Right lobe of liver (tissue), 4 donors: ENCODE measurements around the gene SSBP3.

Source experiments
- POLR2A ChIP-seq: fragments of 450-650 bp; IDR thresholded peaks from one replicate; pipeline ENCODE4 v1.6.1; 2017; ENCODE audit warnings: antibody characterized with exemption, mild to moderate bottlenecking
- TF ChIP-seq, protein P1 (sequence below), 4 donors: fragments of 200-600 bp in 3 of 4; fragments of 450-650 bp in 1 of 4; IDR thresholded peaks; one replicate each; pipeline versions ENCODE4 v1.5.1 to v1.8.0; 2016 to 2022; ENCODE audit warnings: antibody characterized with exemption in 4 of 4, mild to moderate bottlenecking in 2 of 4
- donor health status: DM: no; HTN: no; CAD: no.
- donor health status: DM: no; HTN: no; CAD: no.
- donor health status: DM: no; HTN: yes; CAD: no.

DNA sequence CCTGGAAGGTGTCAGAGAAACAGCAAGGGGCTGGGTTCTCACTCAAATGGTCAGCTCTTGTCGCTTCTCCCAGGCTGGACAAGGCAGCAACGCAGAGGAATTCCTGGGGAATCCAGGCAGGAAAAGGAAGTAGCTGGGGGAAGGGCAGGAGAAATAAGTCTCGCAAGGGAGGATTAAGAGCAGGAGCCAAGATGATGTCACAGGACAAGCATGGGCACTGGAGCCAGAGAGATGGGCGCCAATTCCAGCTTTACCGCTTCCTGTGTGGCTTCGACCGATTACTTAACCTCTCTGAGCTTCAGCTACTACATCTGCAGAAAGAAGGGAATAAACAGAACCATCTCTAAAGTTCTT, 70.5 kb downstream of the SSBP3 start:
- TF ChIP-seq, protein P1, sequence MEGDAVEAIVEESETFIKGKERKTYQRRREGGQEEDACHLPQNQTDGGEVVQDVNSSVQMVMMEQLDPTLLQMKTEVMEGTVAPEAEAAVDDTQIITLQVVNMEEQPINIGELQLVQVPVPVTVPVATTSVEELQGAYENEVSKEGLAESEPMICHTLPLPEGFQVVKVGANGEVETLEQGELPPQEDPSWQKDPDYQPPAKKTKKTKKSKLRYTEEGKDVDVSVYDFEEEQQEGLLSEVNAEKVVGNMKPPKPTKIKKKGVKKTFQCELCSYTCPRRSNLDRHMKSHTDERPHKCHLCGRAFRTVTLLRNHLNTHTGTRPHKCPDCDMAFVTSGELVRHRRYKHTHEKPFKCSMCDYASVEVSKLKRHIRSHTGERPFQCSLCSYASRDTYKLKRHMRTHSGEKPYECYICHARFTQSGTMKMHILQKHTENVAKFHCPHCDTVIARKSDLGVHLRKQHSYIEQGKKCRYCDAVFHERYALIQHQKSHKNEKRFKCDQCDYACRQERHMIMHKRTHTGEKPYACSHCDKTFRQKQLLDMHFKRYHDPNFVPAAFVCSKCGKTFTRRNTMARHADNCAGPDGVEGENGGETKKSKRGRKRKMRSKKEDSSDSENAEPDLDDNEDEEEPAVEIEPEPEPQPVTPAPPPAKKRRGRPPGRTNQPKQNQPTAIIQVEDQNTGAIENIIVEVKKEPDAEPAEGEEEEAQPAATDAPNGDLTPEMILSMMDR (IDR thresholded peaks at IDR 0.05): no peak
- no peak for TF ChIP-seq POLR2A
